GM12892 (cell line): Measurements from ENCODE around the gene JAG1.

Source experiments
- DNase-seq: peaks from one replicate; pipeline ENCODE4 v3.0.0; 2011; ENCODE audit not compliant: insufficient read length
- FAIRE-seq: peaks from 2 replicates; lab custom pipeline; 2011; peaks lifted over from hg19 to GRCh38; lab: Jason Lieb, UNC
- POLR2A ChIP-seq: IDR thresholded peaks from 2 replicates; pipeline ENCODE4 v1.6.1; 2011; ENCODE audit warnings: low read depth, low read length, control low read depth
- POLR2AphosphoS5 ChIP-seq: IDR thresholded peaks from 2 replicates; pipeline ENCODE4 v1.6.1; 2011; ENCODE audit warnings: low read depth, low read length, control low read depth
- TAF1 ChIP-seq: IDR thresholded peaks from 2 replicates; pipeline ENCODE4 v1.6.1; 2011; ENCODE audit warnings: low read depth, mild to moderate bottlenecking, control low read depth, low read length, borderline replicate concordance

The JAG1 gene

GRCh38 chr20:10609770-10610169 is 64.0 kb downstream of the JAG1 start:
- DNase-seq (no peak), FAIRE-seq (no peak)
- TF ChIP-seq TAF1 (no peak), POLR2A (no peak), POLR2AphosphoS5 (no peak)

GRCh38 chr20:10609276-10609675 is 64.5 kb downstream of the JAG1 start:
- no peak for FAIRE-seq
- TF ChIP-seq TAF1 (no peak), POLR2AphosphoS5 (no peak), POLR2A (no peak)
- DNase-seq: no peak

- DNase-seq (no peak), FAIRE-seq (no peak)
- no peak for TF ChIP-seq POLR2AphosphoS5
- TF ChIP-seq TAF1: no peak
- no peak for TF ChIP-seq POLR2A
Measured at GRCh38 chr20:10605547-10606195, 68.1 kb downstream of the JAG1 start.

GRCh38 chr20:10604865-10605440 is 68.8 kb downstream of the JAG1 start:
- TF ChIP-seq POLR2AphosphoS5 (no peak), POLR2A (no peak)
- DNase-seq (no peak), FAIRE-seq (no peak)

- DNase-seq: no peak
- TF ChIP-seq TAF1: no peak
- TF ChIP-seq POLR2AphosphoS5: no peak
- no peak for TF ChIP-seq POLR2A
- no peak for FAIRE-seq
Measured at GRCh38 chr20:10603971-10604864, 69.6 kb downstream of the JAG1 start.

- no peak for DNase-seq
- TF ChIP-seq TAF1 (no peak), POLR2AphosphoS5 (no peak), POLR2A (no peak)
- FAIRE-seq: no peak
Measured at GRCh38 chr20:10603378-10603777, 70.4 kb downstream of the JAG1 start.

- no peak for DNase-seq
- no peak for FAIRE-seq
- TF ChIP-seq TAF1 (no peak), POLR2AphosphoS5 (no peak), POLR2A (no peak)
Measured at GRCh38 chr20:10602221-10602871, 71.5 kb downstream of the JAG1 start.

GRCh38 chr20:10597637-10598036 is 76.2 kb downstream of the JAG1 start:
- FAIRE-seq (no peak), DNase-seq (no peak)
- TF ChIP-seq POLR2A (no peak), TAF1 (no peak), POLR2AphosphoS5 (no peak)

GRCh38 chr20:10596710-10597121 is 77.1 kb downstream of the JAG1 start:
- DNase-seq: no peak
- TF ChIP-seq POLR2AphosphoS5 (no peak), TAF1 (no peak), POLR2A (no peak)
- FAIRE-seq: no peak

- TF ChIP-seq POLR2A (no peak), TAF1 (no peak), POLR2AphosphoS5 (no peak)
- DNase-seq (no peak), FAIRE-seq (no peak)
Measured at GRCh38 chr20:10595985-10596384, 77.8 kb downstream of the JAG1 start.

- TF ChIP-seq TAF1: no peak
- TF ChIP-seq POLR2AphosphoS5: no peak
- no peak for TF ChIP-seq POLR2A
- no peak for DNase-seq
- no peak for FAIRE-seq
Measured at GRCh38 chr20:10595266-10595665, 78.5 kb downstream of the JAG1 start.
